ENCODE measurements around the gene CCDC201. TPM values are rescaled to one million over a fixed set of nuclear protein-coding genes. Genes with fewer than 3 reads are reported as not detected.

The CCDC201 gene
- total and polyA plus RNA-seq, 2 of the 8 experiments (the other 6 are each of a cell fraction or from before 2014, with no cell fraction given) = not detected

DNA sequence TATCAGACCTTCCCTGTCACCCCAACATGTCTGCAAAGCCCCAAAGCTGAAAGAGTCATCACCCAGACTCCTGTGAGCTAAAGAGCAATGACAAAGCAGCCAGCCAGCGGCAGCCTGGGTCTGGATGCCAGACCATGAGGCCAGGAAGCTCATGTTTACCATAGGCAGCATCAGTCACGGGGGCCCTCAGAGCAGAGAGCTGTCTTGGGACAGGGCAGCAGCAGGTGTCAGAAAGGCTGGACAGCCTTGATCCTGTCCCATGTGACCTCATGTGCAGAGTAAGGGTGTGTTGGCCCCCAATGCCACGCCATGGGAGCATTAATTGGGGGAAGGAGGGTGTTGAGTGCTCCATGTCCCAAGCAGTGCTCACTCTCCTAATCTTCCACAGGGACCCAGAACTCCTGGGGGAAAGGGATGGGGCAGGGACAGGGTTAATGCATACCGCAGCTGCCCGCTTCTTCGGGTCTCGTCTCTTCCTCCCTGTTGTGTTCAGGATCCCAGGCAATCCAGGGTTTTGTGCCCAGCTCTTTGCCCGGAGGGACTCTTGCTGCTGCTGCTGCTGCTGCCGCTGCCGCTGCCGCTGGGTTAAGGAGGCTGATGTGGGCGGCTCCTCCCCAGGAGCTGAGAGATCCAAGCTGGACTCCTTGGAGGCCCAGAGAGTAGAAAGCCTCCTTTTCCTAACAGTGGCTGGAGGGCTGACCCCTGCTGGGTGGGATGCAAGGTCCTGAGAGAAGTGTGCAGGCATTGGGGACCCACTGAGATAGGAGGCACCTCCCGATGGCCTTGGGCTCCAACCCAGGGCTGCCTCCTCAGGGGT, 7.1 kb downstream of the CCDC201 start (continued):
- TF ChIP-seq GABPA (IDR thresholded peaks at IDR 0.05; ENCODE audit: borderline replicate concordance, insufficient read depth, low read length) (no peak), BCL11A (IDR thresholded peaks at IDR 0.05; ENCODE audit: low read depth in 2 of 2, low read length in 2 of 2) (no peak), RAD21 (IDR thresholded peaks at IDR 0.05 in 1 of 2, conservative IDR thresholded peaks at IDR 0.05 in 1 of 2; ENCODE audit: low read depth in 2 of 2, low read length in 2 of 2) (no peak), TEAD4 (IDR thresholded peaks at IDR 0.05; ENCODE audit: low read depth, low read length) (no peak)

All from H1 (cell line).